HepG2 (cell line): ENCODE measurements around the gene CUL2. TPM values are rescaled to one million over a fixed set of nuclear protein-coding genes. Genes with fewer than 3 reads are reported as not detected.
A peak's percentile ranks its signal among the peaks of the same experiment; 100 is the strongest.

Experiments used
- ATAD3A ChIP-seq: sonication (generic); formaldehyde crosslinking; IDR thresholded peaks from 2 replicates; pipeline ENCODE4 v1.4.0; 2020; ENCODE audit warnings: missing genetic modification reagents
- DNMT1 ChIP-seq: sonication (generic); formaldehyde crosslinking; IDR thresholded peaks from 2 replicates; pipeline ENCODE4 v1.5.1; 2020; ENCODE audit warnings: mild to moderate bottlenecking, missing genetic modification reagents
- HMG20A ChIP-seq: IDR thresholded peaks from 2 replicates; pipeline ENCODE4 v1.6.1; 2016; ENCODE audit warnings: borderline replicate concordance
- REXO4 ChIP-seq: sonication (generic); formaldehyde crosslinking; IDR thresholded peaks from 2 replicates; pipeline ENCODE4 v1.8.0; 2022; ENCODE audit warnings: missing genetic modification reagents, mild to moderate bottlenecking, borderline replicate concordance
- WIZ ChIP-seq: sonication (generic); formaldehyde crosslinking; IDR thresholded peaks from 2 replicates; pipeline ENCODE4 v1.5.1; 2020; ENCODE audit warnings: mild to moderate bottlenecking, missing genetic modification reagents
- ZFP1 ChIP-seq: IDR thresholded peaks from 2 replicates; pipeline ENCODE4 v1.6.1; 2016
- ZNF264 ChIP-seq: sonication (generic); formaldehyde crosslinking; IDR thresholded peaks from 2 replicates; pipeline ENCODE4 v1.4.0; 2020; ENCODE audit warnings: missing genetic modification reagents
- ZNF7 ChIP-seq: IDR thresholded peaks from 2 replicates; pipeline ENCODE4 v1.6.1; 2016; ENCODE audit warnings: missing biosample characterization, missing genetic modification reagents
- polyA plus RNA-seq, 8 experiments: library from polyadenylated mRNA; depleted of rRNA in 3 of 8; stranded (reverse) in 7 of 8; unstranded in 1 of 8; fragments of >200 nt; fragmentation: Illumina TruSeq in 4 of 8; extraction: Trizol in 4 of 8; gene quantifications; 2 replicates each; pipeline versions ENCODE4 v1.2.1 to v1.2.3, GENCODE V29; 2011 to 2016; ENCODE audit warnings: low read depth in 4 of 8, missing spikeins in 1 of 8, mixed read lengths in 1 of 8; ENCODE audit not compliant: insufficient read depth in 1 of 8
- total RNA-seq, 5 experiments: library from RNA; depleted of rRNA; stranded (reverse); fragments of >200 nt; fragmentation: Illumina TruSeq; extraction: Trizol; gene quantifications; 2 replicates each; pipeline ENCODE4 v1.2.3, GENCODE V29; 2016; ENCODE audit warnings: low read depth in 1 of 5
- TF ChIP-seq, protein P1 (sequence below): sonication (generic); formaldehyde crosslinking; conservative IDR thresholded peaks from 2 replicates; pipeline ENCODE4 v1.8.1; 2023; ENCODE audit warnings: missing genetic modification reagents
- TF ChIP-seq, protein P2 (sequence below): IDR thresholded peaks from 2 replicates; pipeline ENCODE4 v1.6.1; 2016; ENCODE audit warnings: control low read depth
- TF ChIP-seq, protein P3 (sequence below): sonication (generic); formaldehyde crosslinking; conservative IDR thresholded peaks from 2 replicates; pipeline ENCODE4 v1.4.0; 2020; ENCODE audit warnings: missing genetic modification reagents
- TF ChIP-seq, protein P4 (sequence below): IDR thresholded peaks from 2 replicates; pipeline ENCODE4 v1.6.1; 2018; ENCODE audit warnings: missing genetic modification reagents
- TF ChIP-seq, protein P5 (sequence below): sonication (generic); formaldehyde crosslinking; IDR thresholded peaks from 2 replicates; pipeline ENCODE4 v1.8.1; 2022; ENCODE audit warnings: mild to moderate bottlenecking, missing genetic modification reagents
- TF ChIP-seq, protein P6 (sequence below): IDR thresholded peaks from 2 replicates; pipeline ENCODE4 v1.6.1; 2016; ENCODE audit warnings: low read depth

CUL2 gene
- total and polyA plus RNA-seq, 2 of the 13 experiments (the other 11 are each of a cell fraction or from before 2014, with no cell fraction given), result 9.6 to 33.1 TPM

DNA sequence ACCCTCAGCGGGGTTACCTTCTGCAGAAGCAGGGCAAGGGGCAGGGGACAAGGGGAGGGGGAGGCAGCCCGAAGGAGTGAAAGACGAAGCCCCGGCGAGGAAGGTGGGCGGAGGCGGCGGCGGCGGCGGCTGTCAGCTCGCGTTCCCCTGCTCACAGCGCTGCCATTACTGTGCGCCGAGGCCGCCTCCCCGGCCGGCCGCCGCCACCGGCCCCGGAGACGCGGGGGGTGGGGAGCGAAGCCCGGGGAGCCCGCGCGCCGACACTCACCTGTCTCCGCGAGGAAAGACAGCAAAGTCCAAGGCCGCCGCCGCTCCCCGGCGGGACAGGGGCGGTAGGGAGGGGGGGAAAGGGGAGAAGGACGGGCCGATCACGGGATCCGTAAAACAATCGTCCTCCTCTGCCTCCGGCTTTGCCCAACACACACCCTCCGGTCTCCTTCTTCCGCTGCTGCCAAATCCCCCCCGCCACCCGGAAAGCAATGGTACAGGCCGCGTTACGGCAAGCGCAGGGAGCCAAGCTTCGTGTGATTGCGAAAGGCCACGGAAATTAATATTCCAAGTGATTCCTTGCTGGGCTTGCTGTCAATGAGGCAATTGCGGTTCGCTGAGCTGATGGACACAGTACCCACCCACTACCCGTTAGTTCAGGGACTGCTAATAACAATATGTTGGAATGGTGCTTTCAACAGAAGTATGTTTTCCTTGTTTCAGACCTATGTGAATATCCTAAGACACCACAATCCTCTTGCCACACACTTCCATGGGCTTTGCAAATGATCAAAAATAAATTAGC lies at the start of gene CUL2 (continued):
- TF ChIP-seq, protein P1, sequence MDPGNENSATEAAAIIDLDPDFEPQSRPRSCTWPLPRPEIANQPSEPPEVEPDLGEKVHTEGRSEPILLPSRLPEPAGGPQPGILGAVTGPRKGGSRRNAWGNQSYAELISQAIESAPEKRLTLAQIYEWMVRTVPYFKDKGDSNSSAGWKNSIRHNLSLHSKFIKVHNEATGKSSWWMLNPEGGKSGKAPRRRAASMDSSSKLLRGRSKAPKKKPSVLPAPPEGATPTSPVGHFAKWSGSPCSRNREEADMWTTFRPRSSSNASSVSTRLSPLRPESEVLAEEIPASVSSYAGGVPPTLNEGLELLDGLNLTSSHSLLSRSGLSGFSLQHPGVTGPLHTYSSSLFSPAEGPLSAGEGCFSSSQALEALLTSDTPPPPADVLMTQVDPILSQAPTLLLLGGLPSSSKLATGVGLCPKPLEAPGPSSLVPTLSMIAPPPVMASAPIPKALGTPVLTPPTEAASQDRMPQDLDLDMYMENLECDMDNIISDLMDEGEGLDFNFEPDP (CRISPR knock-in tag), result no peak
- TF ChIP-seq ATAD3A (CRISPR knock-in tag) (no peak), REXO4 (CRISPR knock-in tag) (no peak), ZFP1 (CRISPR knock-in tag) (no peak), ZNF7 (CRISPR knock-in tag) (no peak), DNMT1 (CRISPR knock-in tag) (no peak; the same call in 1 of the 2 replicates), HMG20A (CRISPR knock-in tag) (no peak), WIZ (CRISPR knock-in tag) (no peak), ZNF264 (CRISPR knock-in tag) (peak; percentile 51; the same call in 1 of the 2 replicates)
- TF ChIP-seq, protein P2, sequence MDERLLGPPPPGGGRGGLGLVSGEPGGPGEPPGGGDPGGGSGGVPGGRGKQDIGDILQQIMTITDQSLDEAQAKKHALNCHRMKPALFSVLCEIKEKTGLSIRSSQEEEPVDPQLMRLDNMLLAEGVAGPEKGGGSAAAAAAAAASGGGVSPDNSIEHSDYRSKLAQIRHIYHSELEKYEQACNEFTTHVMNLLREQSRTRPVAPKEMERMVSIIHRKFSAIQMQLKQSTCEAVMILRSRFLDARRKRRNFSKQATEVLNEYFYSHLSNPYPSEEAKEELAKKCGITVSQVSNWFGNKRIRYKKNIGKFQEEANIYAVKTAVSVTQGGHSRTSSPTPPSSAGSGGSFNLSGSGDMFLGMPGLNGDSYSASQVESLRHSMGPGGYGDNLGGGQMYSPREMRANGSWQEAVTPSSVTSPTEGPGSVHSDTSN (CRISPR knock-in tag), result no peak
- TF ChIP-seq, protein P3, sequence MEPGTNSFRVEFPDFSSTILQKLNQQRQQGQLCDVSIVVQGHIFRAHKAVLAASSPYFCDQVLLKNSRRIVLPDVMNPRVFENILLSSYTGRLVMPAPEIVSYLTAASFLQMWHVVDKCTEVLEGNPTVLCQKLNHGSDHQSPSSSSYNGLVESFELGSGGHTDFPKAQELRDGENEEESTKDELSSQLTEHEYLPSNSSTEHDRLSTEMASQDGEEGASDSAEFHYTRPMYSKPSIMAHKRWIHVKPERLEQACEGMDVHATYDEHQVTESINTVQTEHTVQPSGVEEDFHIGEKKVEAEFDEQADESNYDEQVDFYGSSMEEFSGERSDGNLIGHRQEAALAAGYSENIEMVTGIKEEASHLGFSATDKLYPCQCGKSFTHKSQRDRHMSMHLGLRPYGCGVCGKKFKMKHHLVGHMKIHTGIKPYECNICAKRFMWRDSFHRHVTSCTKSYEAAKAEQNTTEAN (CRISPR knock-in tag), result 0 out of 2 replicates have a peak, but pooled peaks have one; percentile 33
- TF ChIP-seq, protein P4, sequence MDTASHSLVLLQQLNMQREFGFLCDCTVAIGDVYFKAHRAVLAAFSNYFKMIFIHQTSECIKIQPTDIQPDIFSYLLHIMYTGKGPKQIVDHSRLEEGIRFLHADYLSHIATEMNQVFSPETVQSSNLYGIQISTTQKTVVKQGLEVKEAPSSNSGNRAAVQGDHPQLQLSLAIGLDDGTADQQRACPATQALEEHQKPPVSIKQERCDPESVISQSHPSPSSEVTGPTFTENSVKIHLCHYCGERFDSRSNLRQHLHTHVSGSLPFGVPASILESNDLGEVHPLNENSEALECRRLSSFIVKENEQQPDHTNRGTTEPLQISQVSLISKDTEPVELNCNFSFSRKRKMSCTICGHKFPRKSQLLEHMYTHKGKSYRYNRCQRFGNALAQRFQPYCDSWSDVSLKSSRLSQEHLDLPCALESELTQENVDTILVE (CRISPR knock-in tag), result peak; percentile 98
- TF ChIP-seq, protein P5, sequence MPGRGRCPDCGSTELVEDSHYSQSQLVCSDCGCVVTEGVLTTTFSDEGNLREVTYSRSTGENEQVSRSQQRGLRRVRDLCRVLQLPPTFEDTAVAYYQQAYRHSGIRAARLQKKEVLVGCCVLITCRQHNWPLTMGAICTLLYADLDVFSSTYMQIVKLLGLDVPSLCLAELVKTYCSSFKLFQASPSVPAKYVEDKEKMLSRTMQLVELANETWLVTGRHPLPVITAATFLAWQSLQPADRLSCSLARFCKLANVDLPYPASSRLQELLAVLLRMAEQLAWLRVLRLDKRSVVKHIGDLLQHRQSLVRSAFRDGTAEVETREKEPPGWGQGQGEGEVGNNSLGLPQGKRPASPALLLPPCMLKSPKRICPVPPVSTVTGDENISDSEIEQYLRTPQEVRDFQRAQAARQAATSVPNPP, result no peak
- TF ChIP-seq, protein P6, sequence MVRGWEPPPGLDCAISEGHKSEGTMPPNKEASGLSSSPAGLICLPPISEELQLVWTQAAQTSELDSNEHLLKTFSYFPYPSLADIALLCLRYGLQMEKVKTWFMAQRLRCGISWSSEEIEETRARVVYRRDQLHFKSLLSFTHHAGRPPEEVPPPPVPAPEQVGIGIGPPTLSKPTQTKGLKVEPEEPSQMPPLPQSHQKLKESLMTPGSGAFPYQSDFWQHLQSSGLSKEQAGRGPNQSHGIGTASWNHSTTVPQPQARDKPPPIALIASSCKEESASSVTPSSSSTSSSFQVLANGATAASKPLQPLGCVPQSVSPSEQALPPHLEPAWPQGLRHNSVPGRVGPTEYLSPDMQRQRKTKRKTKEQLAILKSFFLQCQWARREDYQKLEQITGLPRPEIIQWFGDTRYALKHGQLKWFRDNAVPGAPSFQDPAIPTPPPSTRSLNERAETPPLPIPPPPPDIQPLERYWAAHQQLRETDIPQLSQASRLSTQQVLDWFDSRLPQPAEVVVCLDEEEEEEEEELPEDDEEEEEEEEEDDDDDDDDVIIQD (CRISPR knock-in tag), result peak; percentile 51; the same call in 1 of the 2 replicates
